Stimulated activated CD4-positive, alpha-beta T cell treated with anti-CD3 and anti-CD28 coated beads, Interleukin-1b, Interleukin-23, amount 100 ng/mL, for 1 hour (primary cell): Measurements from ENCODE around the gene CARD9.
"Not testable (repeated sequence)": the region's sequence is repeated elsewhere in the genome, so short reads cannot be mapped to it uniquely, and the experiment has no call there.

Experiments used
- DNase-seq, 2 donors: peaks; one replicate each; pipeline ENCODE4 v3.0.0-alpha.2; 2020; ENCODE audit warnings: low read depth in 2 of 2

Gene CARD9

GRCh38 chr9:136363949-136364748, 9.3 kb downstream of the CARD9 start:
- DNase-seq, result no peak

DNA sequence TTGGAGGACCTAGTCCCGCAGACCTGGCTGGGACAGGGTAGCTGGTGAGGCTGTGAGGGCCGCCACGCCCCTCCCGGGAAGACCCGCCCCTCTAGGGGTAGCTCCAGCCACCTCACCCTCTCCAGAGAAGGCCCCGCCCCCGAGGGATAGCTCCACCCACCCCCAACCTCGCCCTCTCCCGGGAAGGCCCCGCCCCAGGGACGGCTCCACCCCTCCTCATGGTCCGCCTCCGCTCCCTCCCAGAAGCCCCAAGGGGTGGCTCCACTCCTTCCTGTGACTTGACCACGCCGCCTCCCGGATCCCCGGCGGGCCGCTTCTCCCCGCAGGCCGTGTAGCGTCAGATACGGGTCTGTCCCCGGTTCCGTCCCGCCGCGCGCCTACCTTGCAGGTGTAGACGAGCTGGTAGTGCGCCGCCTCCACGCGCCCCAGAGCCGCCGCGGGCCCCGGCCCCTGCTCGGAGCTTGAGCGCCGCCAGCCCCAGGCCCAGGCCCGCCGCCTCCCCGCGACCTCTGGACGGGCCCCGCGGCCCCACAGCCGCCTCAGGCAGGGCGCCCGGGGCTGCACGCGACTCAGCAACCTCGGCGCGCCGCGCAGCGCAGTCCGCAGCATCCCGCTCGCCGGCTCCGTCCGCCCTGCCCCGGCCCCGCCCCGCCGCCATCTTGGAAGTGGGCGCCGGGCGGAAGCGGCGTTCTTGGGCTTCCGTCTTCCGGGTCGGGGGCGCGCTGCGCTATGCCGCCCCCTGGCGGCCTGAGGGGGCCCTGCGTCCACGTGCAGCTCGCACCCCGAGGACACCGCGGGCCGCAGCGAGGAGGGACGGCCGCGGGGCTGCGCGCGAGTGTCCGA, 10.1 kb downstream of the CARD9 start, which contains the start of gene DNLZ:
TSS of gene DNLZ (minus strand) at position 639 of the 843 bp plus-strand sequence. CDS start at position 609, 30 bp downstream.
- peak; percentile 86 to 95 for DNase-seq

- DNase-seq, result no peak
Measured at GRCh38 chr9:136362450-136362784, 11.1 kb downstream of the CARD9 start.

DNA sequence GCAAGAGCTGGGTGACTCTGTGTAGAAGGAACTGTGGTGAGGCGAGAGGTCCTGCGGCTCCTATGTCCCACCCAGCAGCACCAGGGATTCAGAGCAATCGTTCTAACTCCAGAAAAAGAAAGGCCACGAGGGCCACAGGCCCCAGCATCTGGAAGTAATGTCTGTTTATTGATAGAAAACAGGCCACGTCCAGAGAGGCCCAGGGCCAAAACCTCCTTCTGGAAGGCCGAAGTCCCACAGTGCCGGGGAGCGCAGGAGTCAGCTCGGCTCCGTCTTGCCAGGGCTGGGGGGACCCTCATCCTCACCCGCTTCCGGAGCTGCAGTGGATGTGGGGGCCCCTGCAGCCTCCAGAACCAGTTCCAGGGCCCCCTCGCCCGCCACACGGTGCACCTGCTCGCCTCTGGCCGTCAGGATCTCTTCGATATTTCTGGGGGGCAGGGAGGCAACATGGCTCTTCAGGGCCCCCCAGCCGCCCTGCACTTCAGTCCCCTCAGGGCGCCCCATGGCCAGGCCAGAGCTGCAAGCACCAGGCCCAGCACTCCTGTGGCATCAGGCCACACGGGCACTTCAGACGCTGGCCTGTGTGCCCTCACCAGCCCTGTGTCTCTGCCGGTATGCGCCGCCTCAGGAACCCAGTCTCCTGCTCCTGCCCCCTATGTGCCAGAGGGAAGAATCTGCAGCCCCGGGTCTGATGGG, 11.6 kb downstream of the CARD9 start:
- no peak for DNase-seq

DNA sequence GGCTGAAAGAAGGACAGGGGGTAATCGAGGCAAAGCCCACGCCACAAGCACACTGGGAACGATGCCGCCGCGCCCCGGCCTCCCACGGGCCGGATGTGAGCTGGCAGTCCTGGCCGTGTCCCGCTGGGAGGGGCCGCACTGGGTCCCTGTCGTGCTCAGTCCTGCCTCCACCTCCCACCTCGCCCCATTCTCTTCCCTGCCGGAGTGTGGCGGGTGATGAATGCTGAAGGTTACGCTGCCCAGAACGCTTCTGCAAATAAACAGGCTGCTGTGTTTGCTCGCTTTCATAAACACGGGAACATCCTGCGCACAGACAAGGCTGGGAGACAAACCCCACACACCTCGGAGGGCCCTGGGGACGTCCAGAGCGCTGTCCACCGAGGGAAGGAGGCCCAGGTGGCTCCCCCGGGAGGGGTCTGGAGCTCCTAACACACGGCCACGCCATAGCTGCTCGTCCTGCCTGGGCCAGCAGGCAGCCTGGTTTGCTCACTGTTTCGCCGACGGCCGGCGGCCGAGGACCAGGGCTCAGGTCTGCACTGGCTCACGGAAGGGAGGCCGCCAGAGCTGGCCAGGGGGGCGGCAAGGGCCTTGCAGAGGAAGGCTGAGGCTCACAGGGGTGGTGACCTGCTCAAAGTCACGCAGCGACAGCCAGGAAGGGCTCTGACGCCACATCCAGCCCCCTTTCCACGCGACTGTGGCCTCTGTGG, 12.3 kb downstream of the CARD9 start:
- DNase-seq, result no peak

DNA sequence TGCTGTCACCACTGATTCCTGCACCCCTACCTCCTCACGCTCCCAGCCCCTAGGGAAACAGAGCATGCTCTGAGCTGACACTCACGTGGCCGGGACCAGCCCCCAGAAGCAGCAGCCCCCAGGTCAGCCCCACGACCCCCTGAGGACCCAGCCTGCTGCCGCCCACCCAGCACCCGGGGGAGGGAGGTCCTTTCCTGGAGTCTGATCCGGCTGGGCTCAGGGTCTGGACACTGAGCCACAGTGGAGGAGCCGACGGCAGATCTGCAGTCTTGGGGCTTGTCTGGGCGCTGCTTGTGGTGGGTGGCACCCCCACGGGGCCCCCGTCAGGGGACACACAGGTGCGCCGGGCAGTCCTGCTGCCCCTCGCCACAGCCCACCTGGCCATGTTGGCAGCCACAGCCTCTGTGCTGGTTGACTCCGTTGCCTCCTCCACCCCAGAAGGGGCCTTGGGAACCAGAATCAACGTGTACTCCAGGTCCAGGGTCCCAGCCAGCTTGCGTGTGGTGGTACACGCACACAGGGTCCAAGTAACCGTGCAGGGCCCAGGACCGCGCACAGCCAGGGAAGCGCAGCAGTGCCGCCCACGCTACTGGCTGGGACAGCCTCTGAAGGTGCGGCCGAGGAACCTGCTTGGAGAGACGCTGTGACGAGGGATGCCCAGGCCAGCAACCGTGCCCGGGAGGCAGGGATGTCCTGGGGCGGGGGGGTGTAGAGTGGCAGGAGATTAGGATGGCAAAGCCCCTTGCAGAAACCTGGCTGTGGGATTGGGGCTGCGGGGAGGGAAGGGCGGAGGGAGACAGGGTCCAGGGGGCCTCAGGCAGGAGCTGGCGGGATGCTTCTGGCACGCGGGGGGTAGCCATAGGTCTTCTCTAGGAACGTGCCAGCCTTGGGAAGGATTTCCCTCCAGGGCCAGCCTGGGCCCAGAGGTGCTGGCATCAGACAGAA, 13.4 kb downstream of the CARD9 start:
- DNase-seq, result no peak

- DNase-seq, result no peak
Measured at GRCh38 chr9:136358888-136359287, 14.6 kb downstream of the CARD9 start.

- DNase-seq, result no peak
Measured at GRCh38 chr9:136358016-136358415, 15.5 kb downstream of the CARD9 start.

DNA sequence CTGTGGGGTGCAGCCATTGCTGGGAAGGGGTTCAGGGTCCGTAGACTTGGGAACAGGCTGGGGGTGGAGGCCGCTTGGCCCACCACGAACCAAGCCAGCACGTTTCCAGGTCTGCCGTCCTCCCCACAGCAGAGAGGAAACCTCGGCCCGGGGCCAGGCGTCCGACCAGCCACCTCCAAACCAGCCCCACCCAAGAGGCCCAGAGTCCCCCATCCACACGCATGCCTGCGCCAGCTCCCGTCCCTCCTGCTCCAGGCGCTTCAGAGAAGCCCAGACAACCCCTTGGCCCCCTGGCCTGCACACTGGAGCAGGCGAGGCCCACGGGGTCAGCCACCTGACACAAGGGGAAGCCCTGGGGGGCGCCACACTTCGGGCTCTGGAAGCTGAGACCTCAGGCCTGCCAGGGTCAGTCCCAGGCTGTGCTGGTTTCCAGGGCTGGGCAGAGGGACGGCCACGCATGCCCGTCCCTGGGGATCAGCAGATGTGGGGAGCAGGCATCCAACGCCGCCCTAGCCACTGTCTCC, 16.2 kb downstream of the CARD9 start:
- no peak for DNase-seq

DNA sequence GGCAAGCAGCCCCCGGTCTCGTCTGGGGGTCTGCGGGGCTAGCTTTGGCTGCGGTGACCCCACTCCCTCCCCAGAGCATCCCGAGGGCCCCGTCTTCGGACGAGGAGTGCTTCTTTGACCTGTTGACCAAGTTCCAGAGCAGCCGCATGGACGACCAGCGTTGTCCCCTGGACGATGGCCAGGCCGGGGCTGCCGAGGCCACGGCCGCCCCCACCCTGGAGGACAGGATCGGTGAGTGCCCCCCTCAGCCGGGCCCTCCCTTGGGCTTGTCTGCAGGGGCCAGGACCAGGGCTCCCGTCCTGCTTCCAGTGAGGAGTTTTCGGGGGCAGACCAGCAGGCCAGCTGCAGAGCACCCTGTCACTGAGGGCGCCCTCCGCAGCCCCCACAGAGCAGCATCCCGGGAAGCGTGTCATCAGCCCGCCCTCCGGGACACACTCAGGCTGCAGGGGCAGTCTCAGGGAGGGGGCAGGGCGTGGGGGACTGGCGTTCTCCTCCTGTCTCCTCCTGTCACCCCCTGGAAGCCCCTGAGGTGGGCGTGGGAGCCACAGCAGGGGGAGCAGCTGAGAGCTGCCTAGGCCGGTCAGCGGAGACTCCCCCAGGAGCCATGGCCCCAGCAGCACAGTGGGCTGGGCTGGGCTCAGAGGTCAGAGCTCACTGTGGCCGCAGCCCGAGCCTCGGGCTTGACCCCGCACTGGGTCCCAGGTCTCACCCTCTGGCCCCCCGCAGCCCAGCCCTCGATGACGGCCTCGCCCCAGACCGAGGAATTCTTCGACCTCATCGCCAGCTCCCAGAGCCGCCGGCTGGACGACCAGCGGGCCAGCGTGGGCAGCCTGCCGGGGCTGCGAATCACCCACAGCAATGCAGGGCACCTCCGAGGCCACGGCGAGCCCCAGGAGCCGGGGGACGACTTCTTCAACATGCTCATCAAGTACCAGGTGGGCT, 17.6 kb downstream of the CARD9 start:
- DNase-seq, result no peak

- no peak for DNase-seq
Measured at GRCh38 chr9:136354592-136355085, 18.8 kb downstream of the CARD9 start.

GRCh38 chr9:136353757-136354488, 19.5 kb downstream of the CARD9 start:
- no peak for DNase-seq

GRCh38 chr9:136353088-136353487, 20.4 kb downstream of the CARD9 start:
- DNase-seq, result no peak

- DNase-seq, result no peak
Measured at GRCh38 chr9:136352682-136353081, 20.8 kb downstream of the CARD9 start.

- DNase-seq, result not testable (repeated sequence)
Measured at GRCh38 chr9:136351868-136352267, 21.6 kb downstream of the CARD9 start.

GRCh38 chr9:136351252-136351800, 22.1 kb downstream of the CARD9 start:
- no peak for DNase-seq

GRCh38 chr9:136349546-136349945, 23.9 kb downstream of the CARD9 start:
- DNase-seq, result no peak

DNA sequence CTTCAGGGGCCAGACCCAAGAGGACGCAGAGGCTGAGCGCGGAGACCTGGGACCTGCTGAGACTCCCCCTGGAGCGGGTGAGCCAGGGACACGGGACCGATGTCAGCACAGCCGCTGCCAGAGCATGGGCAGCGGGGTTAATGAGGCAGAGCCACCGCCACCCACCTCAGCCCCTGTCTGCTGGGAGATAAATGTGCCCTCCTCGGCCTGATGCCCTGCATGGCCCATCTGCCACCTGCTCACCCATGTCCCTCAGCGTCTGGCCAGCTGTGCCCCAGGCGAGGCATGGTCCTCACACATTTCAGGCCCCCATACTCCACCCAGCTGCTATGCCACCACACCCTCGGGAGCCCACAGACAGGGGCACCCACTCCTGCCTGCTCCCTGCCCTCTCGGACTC, 24.8 kb downstream of the CARD9 start:
- no peak for DNase-seq
